GM15510 (cell line): ENCODE data around the gene CDH1.

ENCODE experiments used
- POLR2A ChIP-seq: IDR thresholded peaks from 3 replicates; pipeline ENCODE4 v1.6.1; 2011; ENCODE audit warnings: borderline replicate concordance; ENCODE audit not compliant: insufficient read length; ENCODE audit errors: extremely low read depth

The CDH1 gene

DNA sequence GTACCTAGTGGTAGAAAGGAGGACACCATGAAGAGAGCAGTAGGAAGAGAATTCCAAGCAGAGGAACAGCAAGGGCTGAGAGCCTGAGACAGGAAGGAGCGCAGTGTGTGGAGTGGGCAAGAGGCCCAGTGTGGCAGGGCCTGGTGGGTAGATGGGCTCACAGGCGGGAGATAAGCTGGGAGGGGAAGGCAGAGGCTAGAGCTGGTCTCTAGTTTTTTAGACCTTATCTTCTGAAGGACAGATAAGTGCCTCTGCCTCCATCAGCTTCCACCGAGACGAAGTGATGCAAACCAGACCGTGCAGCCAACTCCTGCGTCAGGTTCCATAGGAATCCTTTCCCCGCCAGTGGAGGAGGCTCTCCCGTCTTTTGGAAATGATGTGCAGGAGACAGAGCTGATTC lies 33.6 kb downstream of the CDH1 start:
- TF ChIP-seq POLR2A, result no peak

DNA sequence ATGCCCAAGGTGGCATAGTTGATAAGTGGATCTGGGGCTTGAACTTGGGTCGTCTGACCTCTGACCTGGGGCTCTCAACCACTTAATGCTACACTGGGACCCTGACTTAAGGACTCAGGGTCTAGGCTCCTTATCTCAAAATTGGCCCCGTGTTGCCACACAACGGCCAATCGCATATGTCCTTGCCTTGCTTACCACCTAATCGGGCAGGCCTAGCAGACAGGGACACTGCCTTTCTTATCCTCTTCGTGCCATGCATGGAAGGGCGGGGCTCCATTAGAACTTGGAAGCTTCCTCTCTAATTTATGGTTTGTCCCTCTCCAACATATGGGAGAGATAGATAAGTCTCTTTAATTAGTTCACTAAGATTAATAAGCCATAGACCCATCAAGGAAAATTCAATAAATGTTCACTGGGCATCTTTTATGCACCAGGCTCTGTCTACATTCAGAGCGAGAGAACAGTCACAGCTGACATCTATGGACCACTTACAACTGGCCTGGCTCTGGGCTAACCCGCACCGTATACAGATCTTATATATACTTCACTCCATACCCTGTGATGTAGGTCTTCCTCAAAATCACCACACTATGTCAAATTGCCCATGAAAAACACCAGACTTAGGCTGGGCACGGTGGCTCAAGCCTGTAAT lies 35.1 kb downstream of the CDH1 start:
- TF ChIP-seq POLR2A, result no peak

DNA sequence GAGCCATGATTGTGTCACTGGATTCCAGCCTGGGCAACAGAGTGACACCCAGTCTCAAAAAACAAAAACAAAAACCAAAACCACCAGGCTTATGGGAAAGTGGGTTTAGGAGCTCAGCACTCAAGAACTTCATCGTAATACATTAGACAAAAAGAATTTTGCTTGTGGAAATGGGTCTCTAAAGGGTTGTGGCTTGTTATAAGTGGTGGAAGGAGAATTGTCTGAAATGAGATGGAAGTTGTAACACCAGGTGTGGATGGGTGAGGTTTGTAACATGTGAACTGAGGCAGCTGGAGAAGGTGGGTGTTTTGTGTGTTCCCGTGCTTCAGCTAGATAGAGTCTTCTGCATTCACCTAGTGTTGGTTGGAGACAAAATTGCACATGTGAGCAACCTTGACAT lies 35.8 kb downstream of the CDH1 start:
- TF ChIP-seq POLR2A, result no peak

DNA sequence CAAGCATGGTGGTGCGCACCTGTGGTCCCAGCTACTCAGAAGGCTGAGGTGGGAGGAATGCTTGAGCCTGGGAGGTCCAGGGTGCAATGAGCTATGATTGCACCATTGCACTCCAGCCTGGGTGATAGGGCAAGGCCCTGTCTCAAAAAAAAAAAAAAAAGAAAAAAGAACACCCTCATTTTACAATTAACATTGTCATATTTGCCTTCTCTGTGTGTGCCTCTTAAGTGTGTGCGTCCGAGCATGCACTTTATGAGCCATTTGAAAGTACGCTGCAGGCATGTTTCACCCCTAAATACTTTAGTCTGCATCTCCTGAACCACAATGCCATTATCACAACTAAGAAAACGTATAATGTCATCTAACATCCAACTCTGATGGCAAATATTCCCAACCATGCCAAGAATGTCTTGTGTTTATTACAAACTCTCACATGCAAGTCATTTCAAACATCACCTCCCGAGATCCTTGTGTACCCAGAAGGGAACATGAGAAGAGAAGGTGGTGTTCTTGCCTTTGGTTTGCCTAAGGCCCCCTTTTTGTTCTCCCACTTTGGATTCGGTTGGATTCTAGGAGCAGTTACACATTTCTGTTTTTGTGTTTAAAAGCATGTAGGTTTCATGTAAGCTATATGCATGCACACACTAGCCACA lies 38.0 kb downstream of the CDH1 start:
- TF ChIP-seq POLR2A, result no peak

DNA sequence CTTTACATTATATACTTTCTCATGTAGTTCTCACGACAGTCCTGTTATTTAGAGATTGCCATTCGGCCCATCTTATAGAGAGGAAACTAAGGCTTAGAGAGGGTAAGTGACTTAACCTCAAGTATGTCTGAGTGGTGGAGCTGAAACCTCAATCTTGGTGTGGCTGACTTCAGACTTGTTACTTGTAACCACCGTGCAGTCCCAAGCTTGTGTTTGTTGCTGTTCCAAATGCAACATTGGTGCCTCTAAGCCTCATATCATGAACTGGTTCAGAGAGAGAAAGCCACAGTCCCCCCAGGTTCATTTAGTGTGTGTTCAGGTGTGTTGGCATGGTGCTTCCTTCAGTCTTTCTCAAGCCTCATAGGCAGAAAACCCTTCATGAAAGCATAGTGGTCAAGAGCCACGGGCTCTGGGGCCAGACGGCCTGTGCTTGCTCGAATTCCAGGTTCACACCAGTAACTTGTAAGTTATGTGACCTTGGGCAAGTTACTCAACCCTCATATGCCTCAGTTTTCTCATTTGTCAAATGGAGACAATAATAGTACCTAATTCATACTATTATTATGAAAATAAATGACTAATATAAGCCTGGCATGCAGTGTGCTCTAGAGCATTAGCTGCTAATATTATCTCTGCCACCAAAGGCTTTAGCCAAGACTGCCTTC lies 39.9 kb downstream of the CDH1 start:
- no peak for TF ChIP-seq POLR2A

DNA sequence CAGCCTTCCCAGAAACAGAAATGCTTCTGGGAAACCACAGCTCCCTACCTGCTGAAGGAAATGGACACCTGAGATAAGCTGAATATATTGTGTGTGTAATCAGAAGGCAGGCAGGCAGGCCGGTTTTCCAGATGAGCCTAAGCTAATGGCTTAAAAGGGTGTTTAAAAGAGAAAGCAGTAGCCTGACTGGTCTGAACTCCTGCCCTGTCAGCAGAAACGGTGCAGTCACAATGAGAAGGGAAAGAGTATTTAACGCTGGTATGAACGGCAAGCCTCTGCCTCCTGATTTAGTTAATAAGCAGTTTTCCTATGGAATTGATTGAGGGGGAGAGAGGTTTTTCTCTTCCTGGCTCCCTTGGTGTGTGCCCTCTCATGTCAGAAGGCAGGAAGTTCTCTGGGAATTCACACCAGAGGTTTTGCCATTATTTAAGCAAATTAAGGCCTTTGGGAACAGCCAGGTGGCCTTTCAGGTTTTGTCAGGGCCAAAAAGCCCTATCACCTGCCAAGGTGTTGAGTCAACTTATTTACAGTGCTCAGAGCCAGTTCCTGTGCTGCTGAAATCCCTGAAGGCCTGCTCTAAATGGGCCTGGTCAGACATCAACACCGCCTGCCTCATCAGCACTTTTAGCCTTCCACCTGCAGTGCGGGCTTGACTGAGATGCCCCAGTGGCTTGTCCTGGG lies 41.6 kb downstream of the CDH1 start:
- TF ChIP-seq POLR2A, result no peak

DNA sequence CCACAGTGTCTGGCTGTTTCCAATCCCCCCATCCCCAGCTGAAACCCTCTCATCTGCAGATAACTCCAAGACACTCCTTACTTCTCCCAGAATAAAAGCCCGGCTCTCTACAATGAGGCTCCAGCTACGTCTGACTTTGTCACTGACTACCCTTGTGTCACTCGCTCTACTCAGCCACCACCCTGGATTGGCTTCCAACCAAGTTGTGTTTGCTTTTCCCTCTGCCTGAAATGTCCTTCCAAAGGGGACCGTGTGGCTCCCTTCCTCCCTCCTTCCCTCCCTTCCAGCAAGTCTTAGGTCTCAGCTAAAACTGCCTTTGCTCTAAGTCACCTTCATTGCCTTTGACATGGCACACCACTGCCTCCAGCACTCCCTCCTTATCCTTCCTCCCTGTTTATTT lies 42.8 kb downstream of the CDH1 start:
- TF ChIP-seq POLR2A, result no peak

DNA sequence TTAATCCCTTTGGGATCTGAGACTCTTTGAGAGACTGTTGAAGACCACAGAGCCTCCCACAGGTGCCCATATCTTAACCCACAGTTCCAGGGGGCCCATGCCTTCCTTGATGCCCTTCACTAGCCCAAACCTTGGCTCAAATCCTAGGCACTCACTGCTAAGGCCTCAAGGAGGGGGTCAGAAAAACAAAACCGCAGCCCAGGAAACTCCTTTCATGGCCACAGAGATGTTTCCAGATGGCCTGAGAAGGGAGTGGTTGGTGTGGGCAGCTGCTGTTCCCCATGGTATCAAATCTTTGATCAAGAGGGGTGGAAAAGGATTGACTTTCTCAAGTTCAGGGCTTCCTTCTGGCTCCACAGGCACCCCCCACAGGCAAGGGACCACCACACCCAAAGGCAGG lies 44.7 kb downstream of the CDH1 start:
- no peak for TF ChIP-seq POLR2A

DNA sequence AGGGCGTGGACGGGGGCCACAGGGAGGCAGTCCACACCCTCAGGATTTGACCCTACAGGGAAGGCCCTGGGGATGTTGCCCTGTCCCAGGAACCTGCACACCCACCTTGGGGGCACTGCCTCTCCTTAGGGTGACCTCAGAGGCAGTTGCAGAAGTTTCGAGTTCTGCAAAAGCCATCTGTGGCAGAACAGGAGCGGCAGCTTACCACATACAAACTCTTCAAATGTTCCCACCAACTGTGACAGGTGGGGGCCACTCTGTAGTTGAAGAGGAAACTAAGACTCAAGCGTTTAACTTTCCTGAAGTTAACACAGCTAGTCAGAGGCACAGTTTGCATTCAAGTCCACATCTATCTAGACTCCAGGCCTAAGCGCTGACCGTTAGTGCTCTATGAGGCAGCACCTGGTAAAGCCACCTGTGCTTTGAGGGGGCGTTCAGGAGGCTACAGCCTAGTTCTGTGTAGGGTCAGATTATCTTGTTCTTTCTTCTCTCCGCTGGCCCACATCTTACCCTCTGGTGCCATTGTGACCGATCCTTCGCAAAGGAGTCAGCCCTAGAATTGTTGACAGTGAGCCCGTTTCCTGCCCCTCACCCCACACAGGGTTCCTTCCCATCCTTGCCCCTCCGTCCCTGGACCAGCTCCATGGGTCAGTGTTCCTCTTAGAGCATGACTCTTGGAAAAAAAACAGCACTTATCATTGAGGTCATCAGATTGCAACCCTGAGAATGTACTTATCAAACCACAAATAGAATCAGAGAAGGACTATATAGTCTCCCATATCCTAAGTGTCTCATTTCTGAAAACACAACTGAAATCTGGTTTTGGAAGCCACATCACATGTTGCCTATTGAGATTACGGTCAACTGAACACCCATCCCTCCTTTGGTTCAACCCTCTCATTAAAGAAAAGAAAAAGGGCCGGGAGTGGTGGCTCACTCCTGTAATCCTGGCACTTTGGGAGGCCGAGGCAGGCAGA lies 45.4 kb downstream of the CDH1 start:
- TF ChIP-seq POLR2A, result no peak

DNA sequence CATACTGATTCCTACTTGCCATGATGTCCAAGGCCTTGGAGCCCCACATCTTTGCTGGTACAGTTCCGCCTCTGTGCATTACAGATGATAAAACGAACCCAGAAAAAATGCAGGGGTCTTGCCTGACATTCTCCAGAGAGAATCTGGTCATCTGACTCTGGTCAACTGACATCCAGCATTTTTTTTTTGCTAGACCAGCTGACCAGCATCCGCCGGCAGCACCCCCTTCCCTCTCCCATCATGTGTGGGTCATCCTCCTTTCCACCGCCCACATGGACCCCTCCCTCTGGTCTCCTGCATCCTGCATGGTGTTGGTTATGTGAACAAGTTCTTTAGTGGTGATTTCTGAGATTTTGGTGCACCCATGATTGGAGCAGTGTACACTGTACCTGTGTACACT lies 47.1 kb downstream of the CDH1 start:
- TF ChIP-seq POLR2A, result no peak

DNA sequence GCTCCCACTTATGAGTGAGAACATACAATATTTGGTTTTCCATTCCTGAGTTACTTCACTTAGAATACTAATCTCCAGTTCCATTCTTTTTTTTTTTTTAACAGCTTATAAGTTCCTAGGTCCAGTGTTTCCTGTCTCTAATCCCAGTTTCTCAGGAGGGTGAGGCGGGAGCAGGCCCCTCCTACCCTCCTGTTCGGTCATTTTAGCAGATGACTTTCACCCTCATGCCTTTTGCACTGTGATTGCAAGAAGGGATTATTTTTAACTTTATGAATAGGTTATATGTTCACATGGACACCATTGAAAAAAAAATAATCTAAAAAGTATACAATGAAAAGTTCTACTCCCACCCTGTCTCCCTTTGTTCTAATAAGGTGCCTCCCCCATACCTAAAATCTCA lies 47.6 kb downstream of the CDH1 start:
- no peak for TF ChIP-seq POLR2A

DNA sequence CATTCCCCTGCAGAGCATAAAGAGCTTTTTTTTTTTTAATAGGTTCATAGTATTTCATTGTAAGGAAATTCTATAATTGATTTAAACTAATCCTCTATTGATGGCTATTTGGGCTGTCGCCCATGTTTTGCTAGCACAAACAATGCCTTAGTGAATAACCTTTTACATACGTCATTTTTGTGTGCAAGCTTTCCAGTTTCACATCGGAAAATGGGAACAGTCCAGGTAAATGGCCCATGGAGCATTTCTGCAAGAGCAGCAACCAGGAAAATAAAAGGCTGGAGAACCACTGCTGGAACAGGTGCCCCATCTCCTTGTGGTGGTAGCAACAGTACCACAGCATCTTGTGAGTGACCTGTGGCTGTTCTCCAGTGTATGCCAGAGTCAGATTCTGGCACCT lies 48.6 kb downstream of the CDH1 start:
- TF ChIP-seq POLR2A, result no peak

DNA sequence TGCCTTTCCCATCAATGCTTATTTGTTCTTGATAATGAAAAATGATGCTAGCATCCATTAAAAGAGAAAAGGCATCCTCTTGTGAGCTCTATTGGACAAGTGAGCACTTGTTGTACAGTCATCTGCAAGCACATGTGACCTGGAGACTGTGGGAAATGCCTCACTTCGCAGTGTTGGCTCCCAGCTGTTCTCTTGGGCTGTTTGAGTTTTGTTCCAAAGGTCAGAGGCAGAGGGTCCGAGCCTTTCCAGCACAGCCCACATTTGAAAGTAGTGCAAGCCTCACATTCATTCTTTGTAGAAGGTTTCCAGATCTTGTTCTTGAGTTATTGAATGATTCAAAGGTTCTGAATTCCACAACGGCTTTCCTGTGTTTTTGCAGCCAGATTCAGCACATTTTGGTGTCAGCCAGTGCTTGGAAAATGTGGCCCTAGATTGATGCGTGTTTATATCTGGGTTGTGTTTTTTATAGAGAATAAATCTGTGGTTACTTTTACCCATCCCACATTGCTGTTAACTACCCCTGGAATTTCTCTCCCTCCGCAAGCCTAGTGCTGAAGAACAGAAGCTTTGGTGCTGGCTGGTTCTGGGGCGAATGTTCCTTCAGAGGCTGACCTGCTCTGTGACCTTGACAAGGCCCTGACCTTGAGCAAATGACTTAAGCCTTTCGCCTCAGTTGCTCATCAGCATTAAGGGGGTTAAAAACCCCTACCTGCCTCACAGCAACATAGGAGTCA lies 49.8 kb downstream of the CDH1 start:
- TF ChIP-seq POLR2A, result no peak
